PFSK-1 (cell line): ENCODE data around the gene SEPSECS.

Experiments
- FOXP2 ChIP-seq: optimal IDR thresholded peaks from 2 replicates; pipeline ENCODE3; 2011; ENCODE audit warnings: borderline replicate concordance, control low read depth, inconsistent platforms; ENCODE audit not compliant: insufficient read depth; ENCODE audit errors: extremely low read length, extremely low read depth
- POLR2AphosphoS5 ChIP-seq: IDR thresholded peaks from 2 replicates; pipeline ENCODE4 v1.6.1; 2012; ENCODE audit warnings: low read depth, mild to moderate bottlenecking, control low read depth, low read length, moderate library complexity
- SIN3A ChIP-seq: IDR thresholded peaks from 2 replicates; pipeline ENCODE4 v1.6.1; 2012; ENCODE audit warnings: mild to moderate bottlenecking, low read length, moderate library complexity, borderline replicate concordance; ENCODE audit not compliant: insufficient read depth
- TAF1 ChIP-seq: IDR thresholded peaks from 2 replicates; pipeline ENCODE4 v1.6.1; 2012; ENCODE audit warnings: low read length, control low read depth, borderline replicate concordance; ENCODE audit not compliant: insufficient read depth
- TF ChIP-seq, protein P1 (sequence below), 2 experiments: IDR thresholded peaks; 2 replicates each; pipeline versions ENCODE4 v1.6.1 to v1.8.0; 2011 to 2012; ENCODE audit warnings: low read depth in 2 of 2, low read length in 2 of 2, control low read depth in 1 of 2, inconsistent platforms in 1 of 2, mild to moderate bottlenecking in 1 of 2, moderate library complexity in 1 of 2; ENCODE audit not compliant: insufficient read depth in 1 of 2

Gene SEPSECS

DNA sequence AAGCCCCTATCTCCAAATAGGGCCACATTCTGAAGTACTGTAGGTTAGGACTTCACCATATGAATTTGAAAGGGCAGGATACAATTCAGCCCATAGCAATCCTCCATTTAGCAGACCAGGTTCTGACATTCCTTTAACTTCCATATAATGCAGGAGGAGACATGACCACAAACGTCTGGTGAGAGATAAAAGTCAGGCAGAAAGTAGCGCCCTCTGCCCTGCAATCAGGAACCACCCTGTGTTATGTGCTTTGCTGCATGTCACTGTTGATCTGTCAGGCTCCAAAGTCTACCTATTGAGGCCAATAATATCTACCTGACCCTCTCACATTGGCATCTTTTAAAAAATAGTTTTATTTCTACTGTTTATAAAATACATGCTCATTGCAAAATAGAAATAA is 30.2 kb upstream of the SEPSECS start:
- TF ChIP-seq POLR2AphosphoS5, result no peak
- no peak for TF ChIP-seq SIN3A
- TF ChIP-seq, protein P1, sequence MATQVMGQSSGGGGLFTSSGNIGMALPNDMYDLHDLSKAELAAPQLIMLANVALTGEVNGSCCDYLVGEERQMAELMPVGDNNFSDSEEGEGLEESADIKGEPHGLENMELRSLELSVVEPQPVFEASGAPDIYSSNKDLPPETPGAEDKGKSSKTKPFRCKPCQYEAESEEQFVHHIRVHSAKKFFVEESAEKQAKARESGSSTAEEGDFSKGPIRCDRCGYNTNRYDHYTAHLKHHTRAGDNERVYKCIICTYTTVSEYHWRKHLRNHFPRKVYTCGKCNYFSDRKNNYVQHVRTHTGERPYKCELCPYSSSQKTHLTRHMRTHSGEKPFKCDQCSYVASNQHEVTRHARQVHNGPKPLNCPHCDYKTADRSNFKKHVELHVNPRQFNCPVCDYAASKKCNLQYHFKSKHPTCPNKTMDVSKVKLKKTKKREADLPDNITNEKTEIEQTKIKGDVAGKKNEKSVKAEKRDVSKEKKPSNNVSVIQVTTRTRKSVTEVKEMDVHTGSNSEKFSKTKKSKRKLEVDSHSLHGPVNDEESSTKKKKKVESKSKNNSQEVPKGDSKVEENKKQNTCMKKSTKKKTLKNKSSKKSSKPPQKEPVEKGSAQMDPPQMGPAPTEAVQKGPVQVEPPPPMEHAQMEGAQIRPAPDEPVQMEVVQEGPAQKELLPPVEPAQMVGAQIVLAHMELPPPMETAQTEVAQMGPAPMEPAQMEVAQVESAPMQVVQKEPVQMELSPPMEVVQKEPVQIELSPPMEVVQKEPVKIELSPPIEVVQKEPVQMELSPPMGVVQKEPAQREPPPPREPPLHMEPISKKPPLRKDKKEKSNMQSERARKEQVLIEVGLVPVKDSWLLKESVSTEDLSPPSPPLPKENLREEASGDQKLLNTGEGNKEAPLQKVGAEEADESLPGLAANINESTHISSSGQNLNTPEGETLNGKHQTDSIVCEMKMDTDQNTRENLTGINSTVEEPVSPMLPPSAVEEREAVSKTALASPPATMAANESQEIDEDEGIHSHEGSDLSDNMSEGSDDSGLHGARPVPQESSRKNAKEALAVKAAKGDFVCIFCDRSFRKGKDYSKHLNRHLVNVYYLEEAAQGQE (IDR thresholded peaks at IDR 0.05; ENCODE audit: insufficient read depth in 1 of 2, low read depth in 2 of 2, low read length in 2 of 2), result no peak
- TF ChIP-seq TAF1, result no peak
- TF ChIP-seq FOXP2, result no peak

DNA sequence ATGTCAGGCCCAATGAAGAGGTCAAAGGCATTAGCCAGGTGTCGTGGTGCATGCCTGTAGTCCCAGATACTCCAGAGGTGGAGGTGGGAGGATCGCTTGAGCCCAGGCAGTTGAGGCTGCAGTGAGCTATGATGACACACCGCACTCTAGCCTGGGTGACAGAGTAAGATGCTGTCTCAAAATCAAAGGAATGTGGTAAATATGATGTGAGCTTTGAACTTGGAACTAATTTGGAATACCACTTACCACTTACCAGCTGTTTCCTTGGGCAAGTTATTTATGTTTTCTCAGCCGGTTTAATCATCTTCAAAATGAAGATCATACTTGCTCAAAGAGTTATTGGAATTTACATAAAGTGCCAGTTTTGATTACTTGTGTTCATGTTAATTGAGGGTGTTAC is 23.8 kb upstream of the SEPSECS start:
- TF ChIP-seq FOXP2 (no peak), TAF1 (no peak), POLR2AphosphoS5 (no peak), SIN3A (no peak)
- TF ChIP-seq, protein P1 (IDR thresholded peaks at IDR 0.05; ENCODE audit: insufficient read depth in 1 of 2, low read depth in 2 of 2, low read length in 2 of 2), result no peak

DNA sequence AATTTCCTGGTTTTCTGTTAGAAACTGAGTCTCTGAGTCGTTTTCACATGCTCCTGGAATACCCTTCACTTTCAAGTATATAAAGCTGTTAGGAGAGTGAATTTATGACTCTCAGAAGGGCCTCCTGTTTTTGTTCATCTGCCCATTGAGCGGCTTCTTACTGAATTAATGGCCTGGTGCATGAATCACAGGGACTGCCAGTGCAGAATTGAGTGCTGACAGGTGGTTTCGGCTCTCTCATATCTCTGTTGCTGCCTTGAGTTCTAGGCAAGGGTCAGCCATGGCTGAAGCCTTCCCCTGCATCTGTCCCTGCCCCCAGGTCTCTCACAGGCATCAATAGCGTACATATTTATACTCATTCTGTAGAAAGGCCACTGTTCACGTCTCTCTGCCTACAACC is 22.7 kb upstream of the SEPSECS start:
- no peak for TF ChIP-seq POLR2AphosphoS5
- TF ChIP-seq, protein P1 (IDR thresholded peaks at IDR 0.05; ENCODE audit: insufficient read depth in 1 of 2, low read depth in 2 of 2, low read length in 2 of 2), result no peak
- no peak for TF ChIP-seq TAF1
- TF ChIP-seq SIN3A, result no peak
- TF ChIP-seq FOXP2, result no peak

DNA sequence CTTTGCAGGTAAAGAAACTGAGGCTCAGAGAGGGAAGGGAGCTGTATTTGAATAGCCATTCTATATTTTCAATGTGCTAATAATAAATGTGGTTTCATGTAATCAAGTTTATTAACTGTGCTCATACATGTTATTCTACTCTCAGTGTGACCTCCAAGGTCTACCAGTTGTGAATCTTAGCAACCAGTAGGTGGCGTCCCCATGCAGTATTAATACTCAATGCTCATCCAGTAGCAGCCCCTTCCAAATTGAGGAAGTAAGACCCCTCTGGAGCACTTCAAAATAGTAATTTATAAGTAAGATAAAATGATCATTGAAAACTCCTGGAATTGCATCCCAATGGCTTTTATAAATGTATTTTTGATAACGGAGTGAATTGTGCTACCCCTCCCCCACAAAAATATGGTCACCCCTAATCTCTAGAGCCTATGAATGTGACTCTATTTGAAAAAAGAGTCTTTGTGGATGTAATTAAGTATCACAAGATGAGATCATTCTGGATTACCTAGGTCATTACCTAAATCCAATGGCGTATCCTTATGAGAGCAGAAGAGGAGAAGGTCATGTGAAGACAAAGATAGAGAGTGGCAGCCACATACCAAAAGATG is 20.4 kb upstream of the SEPSECS start:
- TF ChIP-seq FOXP2 (no peak), SIN3A (no peak), POLR2AphosphoS5 (no peak), TAF1 (no peak)
- TF ChIP-seq, protein P1 (IDR thresholded peaks at IDR 0.05; ENCODE audit: insufficient read depth in 1 of 2, low read depth in 2 of 2, low read length in 2 of 2), result no peak

DNA sequence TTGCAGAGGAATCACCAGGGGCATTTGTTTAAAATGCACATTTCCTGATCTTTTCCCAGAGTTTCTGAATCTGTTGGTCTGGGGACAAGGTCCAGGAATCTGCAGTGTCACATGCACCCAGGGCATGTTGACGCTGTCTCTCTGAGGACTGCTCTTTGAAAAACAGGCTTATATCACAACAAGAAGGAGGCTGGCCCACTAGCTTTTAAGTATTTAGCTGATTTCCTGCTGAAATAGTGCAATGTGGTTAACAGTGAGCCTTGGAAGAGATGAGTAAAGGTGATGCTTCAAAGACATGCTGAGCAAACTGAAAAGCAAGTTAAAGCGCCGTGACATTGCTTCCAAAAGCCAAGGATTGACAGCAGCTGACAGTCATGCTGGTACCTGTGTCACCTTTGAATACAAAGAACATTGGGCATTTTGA is 18.6 kb upstream of the SEPSECS start:
- TF ChIP-seq TAF1 (no peak), FOXP2 (no peak), SIN3A (no peak), POLR2AphosphoS5 (no peak)
- TF ChIP-seq, protein P1 (IDR thresholded peaks at IDR 0.05; ENCODE audit: insufficient read depth in 1 of 2, low read depth in 2 of 2, low read length in 2 of 2), result no peak
